ENCODE data around the gene CYP4F22. TPM values are rescaled to one million over a fixed set of nuclear protein-coding genes. Genes with fewer than 3 reads are reported as not detected.
A peak's percentile ranks its signal among the peaks of the same experiment; 100 is the strongest.

CYP4F22 gene
- total RNA-seq (2011; cell fraction: chromatin; rRNA removed; ENCODE audit: low replicate concordance) = not detected in 2 replicates
- not detected in 2 replicates for total RNA-seq (2011; cell fraction: nucleolus; rRNA removed)
- total RNA-seq (2011; cell fraction: nucleoplasm; rRNA removed) = not detected in 2 replicates
- total RNA-seq (2014; rRNA removed) (not detected in 2 replicates), total RNA-seq (2014; rRNA removed; fragmentation: Illumina TruSeq; extraction: Trizol) (not detected in 2 replicates), total RNA-seq (2015; rRNA removed; fragmentation: Illumina TruSeq; extraction: Trizol) (not detected in 2 replicates), total RNA-seq (2021) (not detected in 2 replicates), polyA plus RNA-seq (2011; rRNA removed) (not detected in 2 replicates), polyA plus RNA-seq (2014; fragmentation: Illumina TruSeq; extraction: Trizol) (not detected in 2 replicates), polyA plus RNA-seq (2014; fragmentation: Nextera tagmentation; extraction: Ambion mirVana) (not detected), polyA plus RNA-seq (2014; rRNA removed) (not detected in 2 replicates), polyA minus RNA-seq (2011; rRNA and poly(A)+ RNA removed) (not detected in 2 replicates), Bru-seq, nascent RNA (percentile 2 among the genes with signal in this experiment), BruChase-seq, experiment 1, labeled RNA remaining after a 2-hour chase (percentile 2 among the genes with signal in this experiment), BruChase-seq, experiment 2, labeled RNA remaining after a 6-hour chase (not detected)
- polyA plus RNA-seq (2011; cell fraction: cytosol; rRNA removed) = not detected in 2 replicates
- not detected in 2 replicates for polyA plus RNA-seq (2011; cell fraction: nucleus; rRNA removed)
- polyA plus RNA-seq (2012) = not detected in 2 replicates
- not detected in 2 replicates for polyA minus RNA-seq (2011; cell fraction: cytosol; rRNA and poly(A)+ RNA removed)
- not detected in 2 replicates for polyA minus RNA-seq (2011; cell fraction: nucleus; rRNA and poly(A)+ RNA removed)
- long read RNA-seq, experiment 1, partial matches to known transcripts = 0 of 1 reads
- long read RNA-seq, experiment 1, other reads (novel, unspliced or antisense) = 1 of 1 reads
- long read RNA-seq, experiment 2 = 0 reads
- long read RNA-seq, experiment 3 = 0 reads

GRCh38 chr19:15508035-15508710 is at the start of gene CYP4F22:
Gene CYP4F22 (plus strand): TSS chr19:15508525. CDS start chr19:15525337, 16,812 bp downstream.
- Histone ChIP-seq H3K9me3 (replicated peaks; ENCODE audit: control insufficient read depth, insufficient read depth, low read depth, low read length) (no peaks in the 10 kb centered on the region), H3K27ac (ENCODE audit: extremely low read depth, low read depth, low read length) (no peak within 1 kb of the TSS), H3K9ac (ENCODE audit: insufficient read depth in 1 of 2, low read depth in 2 of 2, low read length in 2 of 2) (peak within 1 kb of the TSS in 1 of 2 experiments; percentile 26; a peak in 1 of 4 replicates), H3K9me1 (ENCODE audit: control insufficient read depth, insufficient read depth, low read length) (no peaks in the 10 kb centered on the region), H3K4me3 (no peak within 1 kb of the TSS), H3K4me2 (ENCODE audit: insufficient read depth, low read length) (no peak within 1 kb of the TSS), H4K20me1 (replicated peaks; ENCODE audit: control insufficient read depth, insufficient read depth, low read length) (0 out of 2 replicates have a peak, but pooled peaks cover 8% of the 10 kb centered on the region), H3K4me1 (replicated peaks in 1 of 2; ENCODE audit: control insufficient read depth in 2 of 2, insufficient read depth in 2 of 2, low read length in 2 of 2) (peaks cover 0 to 15% of the 10 kb centered on the region in 2 experiments; a peak in 3 of 5 replicates), H3K36me3 (ENCODE audit: control insufficient read depth, insufficient read depth, low read length) (no peaks in the 10 kb centered on the region), H2AFZ (ENCODE audit: low read depth, low read length) (no peak within 1 kb of the TSS), H3K79me2 (ENCODE audit: control insufficient read depth, insufficient read depth, low read length) (no peaks in the 10 kb centered on the region), H3K27me3 (ENCODE audit: control insufficient read depth in 2 of 2, insufficient read depth in 2 of 2, low read length in 2 of 2) (peaks cover 7 to 52% of the 10 kb centered on the region in 2 experiments; a peak in 4 of 5 replicates)
- peak; percentile 11 to 73 (median 42) for DNase-seq (ENCODE audit: extremely low read depth in 1 of 4, low spot score in 3 of 4)
- CTCF ChIA-PET (ENCODE audit: low intra/inter-chr PET ratio) = interaction anchor here (0.6 kb wide), 1 partner anchor 27 kb away, joined by 3 read pairs; no protein-coding TSS in a partner anchor
- no peak for TF ChIP-seq KAT7 (CRISPR knock-in tag; IDR thresholded peaks at IDR 0.05; ENCODE audit: borderline replicate concordance)
- no peak for TF ChIP-seq SP2 (IDR thresholded peaks at IDR 0.05; ENCODE audit: extremely low read depth, low read depth, low read length, poor library complexity, severe bottlenecking)
- TF ChIP-seq, protein P1, sequence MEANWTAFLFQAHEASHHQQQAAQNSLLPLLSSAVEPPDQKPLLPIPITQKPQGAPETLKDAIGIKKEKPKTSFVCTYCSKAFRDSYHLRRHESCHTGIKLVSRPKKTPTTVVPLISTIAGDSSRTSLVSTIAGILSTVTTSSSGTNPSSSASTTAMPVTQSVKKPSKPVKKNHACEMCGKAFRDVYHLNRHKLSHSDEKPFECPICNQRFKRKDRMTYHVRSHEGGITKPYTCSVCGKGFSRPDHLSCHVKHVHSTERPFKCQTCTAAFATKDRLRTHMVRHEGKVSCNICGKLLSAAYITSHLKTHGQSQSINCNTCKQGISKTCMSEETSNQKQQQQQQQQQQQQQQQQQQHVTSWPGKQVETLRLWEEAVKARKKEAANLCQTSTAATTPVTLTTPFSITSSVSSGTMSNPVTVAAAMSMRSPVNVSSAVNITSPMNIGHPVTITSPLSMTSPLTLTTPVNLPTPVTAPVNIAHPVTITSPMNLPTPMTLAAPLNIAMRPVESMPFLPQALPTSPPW (CRISPR knock-in tag; IDR thresholded peaks at IDR 0.05) = peak; percentile 34; the same call in 1 of the 2 replicates
- no peak for TF ChIP-seq SRSF1 (IDR thresholded peaks at IDR 0.05; ENCODE audit: low read depth, low read length)
- TF ChIP-seq NFE2 (IDR thresholded peaks at IDR 0.05; ENCODE audit: low read depth) = no peak
- no peak for TF ChIP-seq TEAD1 (CRISPR knock-in tag; IDR thresholded peaks at IDR 0.05)
- no peak for TF ChIP-seq PHB (CRISPR knock-in tag; IDR thresholded peaks at IDR 0.05)
- peak; percentile 80 for TF ChIP-seq PRDM10 (IDR thresholded peaks at IDR 0.05; ENCODE audit: partially characterized antibody)
- TF ChIP-seq ARNT (IDR thresholded peaks at IDR 0.05) = no peak
- TF ChIP-seq EGR1 (conservative IDR thresholded peaks at IDR 0.05) = peak; percentile 42
- 4% methylated on average over 20 of the region's 52 CpGs for WGBS (ENCODE audit: insufficient coverage, low coverage, missing lambda C conversion rate)
- peak; percentile 64 for ATAC-seq
- intact Hi-C loops (cut with micrococcal nuclease) (no loop called here), in situ Hi-C loops (cut with MboI) (no loop called here)
- no peak for FAIRE-seq
- POLR2A ChIA-PET = interaction anchor here (0.9 kb wide), 1 partner anchor 13 kb away, joined by 4 read pairs; no protein-coding TSS in a partner anchor
- no TSS peak for BruUV-seq (replicated peaks)

All from K562 (cell line).